GM18867 (cell line): ENCODE measurements around the gene ACYP1.

Source experiments
- ATAC-seq: cut with Tn5 transposase; IDR thresholded peaks from one replicate; pipeline ENCODE4 v1.9.1; 2021; ENCODE audit warnings: mild to moderate bottlenecking, moderate library complexity; ENCODE audit not compliant: unreplicated experiment

The ACYP1 gene

DNA sequence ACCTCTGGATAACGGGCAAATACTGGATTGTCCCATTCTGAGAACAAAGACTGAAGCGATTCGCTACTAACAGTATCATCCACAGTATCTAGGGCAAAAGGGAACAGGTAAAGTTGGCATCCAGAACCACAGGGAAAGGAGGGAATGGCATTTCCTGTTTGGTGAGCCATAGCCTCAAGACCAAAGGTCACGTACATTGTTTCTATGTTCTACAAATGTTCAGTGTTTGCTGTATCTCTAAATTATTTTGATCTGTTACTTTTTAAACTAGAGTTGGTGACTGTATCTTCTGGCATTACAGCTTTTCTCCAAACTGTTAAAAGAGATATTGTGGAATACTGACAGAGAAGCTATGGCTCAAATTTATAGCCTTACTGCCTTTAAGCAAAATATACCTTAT is 22.2 kb downstream of the ACYP1 start:
- no peak for ATAC-seq

DNA sequence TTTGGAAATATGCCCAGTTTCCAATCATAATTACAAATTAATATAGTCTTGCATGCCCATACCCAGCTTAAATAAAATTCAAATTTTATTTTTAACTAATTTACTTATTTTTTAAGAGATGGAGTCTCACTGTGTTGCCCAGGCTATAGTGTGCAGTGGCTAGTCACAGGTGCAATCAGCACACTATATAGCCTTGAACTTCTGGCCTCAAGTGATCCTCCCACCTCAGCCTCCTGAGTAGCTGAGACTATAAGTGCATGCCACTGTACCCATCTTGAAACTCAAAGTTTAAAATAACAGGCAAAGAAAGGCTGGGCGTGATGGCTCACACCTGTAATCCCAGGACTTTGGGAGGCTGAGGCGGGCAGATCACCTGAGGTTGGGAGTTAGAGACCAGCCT is 22.9 kb downstream of the ACYP1 start:
- ATAC-seq = no peak

DNA sequence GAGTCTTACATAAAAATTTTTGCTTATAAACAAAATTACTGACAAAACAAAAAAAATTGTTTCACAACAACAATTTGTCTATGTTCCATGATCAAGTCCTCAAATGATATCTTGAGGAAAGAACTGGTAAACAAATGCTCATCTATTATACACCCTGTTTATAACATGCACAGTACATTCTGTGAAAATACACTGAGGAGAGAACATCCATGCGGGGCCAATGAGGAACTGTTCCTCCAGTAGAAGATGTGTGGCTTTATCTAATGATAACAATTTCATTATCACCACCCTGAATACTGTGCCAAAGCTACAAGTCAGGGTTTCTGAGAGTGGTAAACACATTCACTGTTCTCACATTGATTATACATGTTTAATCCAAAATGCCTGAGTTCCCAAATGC is 23.3 kb downstream of the ACYP1 start:
- no peak for ATAC-seq

DNA sequence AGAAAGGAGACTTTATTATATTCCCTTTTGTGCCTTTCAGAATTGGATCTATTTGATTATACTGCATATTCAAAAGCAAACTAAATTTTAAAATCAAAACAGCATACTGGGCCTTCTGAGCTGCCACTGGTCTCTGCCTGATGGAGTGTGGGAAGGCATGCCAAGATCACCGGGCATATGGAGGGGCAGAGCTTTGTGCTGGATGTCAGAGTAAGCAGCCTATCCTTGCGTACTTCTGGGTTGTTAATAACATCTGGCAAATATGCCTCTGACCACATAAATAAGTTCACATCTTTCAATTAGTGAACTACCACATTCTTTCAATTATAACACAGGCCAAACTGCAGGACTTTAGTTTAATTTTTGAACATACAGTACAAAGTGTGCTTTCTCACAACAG is 30.9 kb downstream of the ACYP1 start:
- ATAC-seq = no peak

DNA sequence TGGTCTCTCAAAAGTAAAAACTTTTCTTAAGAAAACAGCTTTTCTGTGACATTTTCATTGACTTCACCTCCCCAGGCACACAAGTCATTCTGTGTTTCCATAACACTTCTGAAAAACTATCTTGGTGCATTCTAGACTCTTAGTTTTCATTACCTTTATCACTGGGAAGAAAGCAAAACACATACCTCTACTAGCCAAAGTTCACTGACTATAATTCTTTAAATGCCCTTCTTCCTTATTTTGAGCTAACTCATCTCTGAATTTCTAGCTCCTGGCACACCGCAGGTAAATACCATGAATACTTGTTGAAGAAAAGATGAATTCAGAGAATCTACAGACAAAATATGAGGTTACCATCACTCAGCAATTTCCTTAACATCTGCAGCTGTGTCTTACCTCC is 33.7 kb downstream of the ACYP1 start:
- no peak for ATAC-seq

DNA sequence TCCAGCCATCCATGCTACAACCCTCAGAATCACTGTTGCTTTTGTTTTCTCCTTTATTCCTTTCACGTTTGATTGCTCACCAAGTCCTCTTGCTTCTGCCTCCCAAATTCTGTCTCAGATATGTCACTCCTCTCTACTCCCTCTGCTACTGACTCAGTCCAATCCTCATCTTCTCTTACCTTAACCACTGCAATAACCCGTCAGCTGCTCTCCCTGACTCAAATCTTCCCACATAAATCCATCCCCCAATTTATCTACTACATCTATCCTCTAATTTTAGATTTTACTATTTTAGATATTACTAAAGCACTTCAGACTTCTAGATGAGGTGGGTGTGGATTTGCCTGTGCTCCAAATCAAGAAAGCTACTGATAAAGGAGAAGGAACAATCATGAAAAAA is 37.9 kb downstream of the ACYP1 start:
- ATAC-seq = no peak

DNA sequence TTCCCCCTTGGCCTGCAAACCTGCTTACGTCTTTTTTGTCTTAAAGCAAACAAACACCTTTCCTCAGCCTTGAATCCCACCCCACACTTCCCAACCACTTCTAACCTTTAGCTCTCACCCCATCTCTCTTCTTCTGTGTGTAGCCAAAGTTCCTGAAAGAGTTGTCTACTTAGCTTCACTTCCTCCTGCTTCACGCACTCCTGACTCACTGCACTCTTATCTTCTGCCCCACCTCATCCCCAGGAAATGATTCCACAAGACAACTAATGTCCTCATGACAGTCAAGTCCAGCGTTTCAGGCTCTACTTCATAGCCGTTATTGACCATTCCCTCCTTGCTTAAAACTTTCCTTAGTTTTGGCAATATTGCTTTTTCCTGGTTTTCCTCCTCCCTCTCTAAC is 38.7 kb downstream of the ACYP1 start:
- no peak for ATAC-seq

DNA sequence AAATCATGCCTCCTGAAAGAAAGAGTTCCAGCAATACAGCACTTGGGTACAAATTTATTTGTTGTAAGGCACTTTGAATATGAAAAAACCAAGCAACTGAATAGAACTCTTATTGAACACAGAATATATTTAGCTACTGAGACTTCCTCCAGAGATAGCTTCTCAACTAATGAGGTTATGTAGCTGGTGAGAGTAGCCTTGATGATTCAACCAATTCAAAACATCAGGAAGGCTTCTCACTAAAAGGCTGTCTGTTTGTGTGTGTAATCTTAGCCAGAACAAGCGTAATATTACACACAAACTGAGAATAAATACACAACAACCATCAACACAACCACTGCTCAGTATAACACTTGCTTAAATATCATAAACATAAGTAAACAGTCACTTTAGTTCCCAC is 40.7 kb downstream of the ACYP1 start:
- no peak for ATAC-seq

DNA sequence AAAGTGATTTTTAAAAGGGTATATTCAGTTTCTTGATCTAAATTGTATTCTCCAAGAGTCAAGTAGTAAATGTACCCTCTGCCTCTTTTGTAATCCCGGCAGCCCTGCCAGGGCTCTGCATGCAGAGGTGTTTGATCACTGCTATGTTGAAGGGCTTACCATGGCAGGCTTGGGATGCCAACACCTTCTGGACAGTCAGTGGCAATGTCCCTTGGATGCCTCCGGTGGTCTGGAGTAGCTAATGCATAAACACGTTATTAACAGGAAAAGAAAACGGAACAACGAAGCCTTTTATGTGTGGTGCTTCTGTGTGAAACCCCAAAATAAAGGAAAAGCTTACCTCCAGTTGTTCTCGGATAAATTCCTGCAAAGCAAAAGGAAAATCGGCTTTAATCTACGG is 41.2 kb downstream of the ACYP1 start:
- ATAC-seq = no peak

DNA sequence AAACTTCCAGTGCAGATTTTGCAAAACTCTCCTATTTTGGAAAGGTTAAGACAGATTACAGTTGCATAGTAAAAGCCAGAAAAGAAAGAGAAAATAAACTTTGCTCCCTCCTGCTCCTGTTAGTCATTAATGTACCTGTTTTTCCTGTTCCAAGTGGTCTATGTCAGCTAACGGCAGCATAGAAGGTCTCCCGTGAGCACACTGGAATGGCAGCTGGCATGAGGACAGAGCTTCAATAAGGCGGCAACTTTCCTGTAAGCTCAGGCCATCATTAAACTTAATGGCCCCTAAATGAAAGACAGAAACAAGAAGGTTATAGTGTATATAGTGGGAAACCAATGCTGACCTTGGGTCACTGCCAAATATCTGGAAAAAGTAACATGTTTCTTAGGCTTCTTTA is 45.1 kb downstream of the ACYP1 start:
- ATAC-seq = no peak

DNA sequence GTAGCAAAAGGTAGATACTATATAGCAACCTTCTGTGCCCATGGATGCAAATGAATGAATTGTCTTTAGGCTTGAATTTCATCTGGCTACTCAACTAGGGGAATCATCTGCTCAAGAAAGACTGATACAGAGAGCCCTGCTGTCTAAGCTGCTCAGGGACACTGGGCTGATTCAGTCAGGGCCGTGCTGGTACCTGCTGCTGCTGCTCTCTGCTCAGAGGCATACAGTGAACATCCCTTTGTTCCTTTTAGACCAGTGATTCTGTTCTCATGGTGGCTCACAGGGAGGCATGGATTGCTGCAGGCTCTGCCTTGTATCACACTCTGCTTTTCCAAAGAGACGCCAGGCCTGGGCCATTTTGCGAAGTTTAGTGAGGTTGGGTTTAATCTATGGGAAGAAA is 47.0 kb downstream of the ACYP1 start:
- ATAC-seq = no peak

DNA sequence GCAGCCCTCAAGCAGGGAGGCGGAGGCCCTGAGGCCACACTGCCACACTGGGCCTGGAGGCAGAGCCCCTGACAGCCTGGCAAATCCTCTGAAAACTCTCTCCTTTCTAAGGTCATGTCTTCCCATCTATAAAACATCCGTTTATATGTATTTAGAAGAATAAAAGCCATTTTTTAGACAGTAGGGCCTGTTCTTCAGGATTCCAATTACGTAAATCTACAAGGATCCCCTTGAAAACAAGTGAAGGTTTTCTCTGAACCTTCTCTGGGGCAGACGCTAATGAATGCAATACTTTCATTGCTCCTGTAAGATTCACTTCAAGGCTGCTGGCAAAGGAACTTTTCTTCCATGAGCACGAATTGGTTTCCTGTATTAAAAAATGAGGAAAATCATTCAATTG is 48.3 kb downstream of the ACYP1 start:
- no peak for ATAC-seq

DNA sequence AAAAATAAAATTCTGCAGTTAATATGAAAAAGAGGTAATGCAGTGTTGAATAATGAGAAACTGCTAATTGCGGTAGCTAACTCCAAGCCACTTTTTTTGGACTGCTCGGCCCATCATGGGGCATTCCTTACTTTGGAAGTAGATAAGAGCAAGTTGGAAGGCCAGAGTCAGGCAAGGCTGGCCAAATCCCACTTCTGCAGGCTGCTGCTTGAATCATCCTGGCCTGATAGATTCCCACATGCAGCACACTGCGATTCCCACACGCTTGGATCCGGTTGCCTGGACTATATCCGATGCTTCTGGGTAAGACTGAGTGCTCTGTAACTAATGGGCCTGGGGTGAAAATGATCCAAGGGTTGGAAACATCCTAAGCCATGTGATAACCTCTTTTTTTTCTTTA is 50.5 kb downstream of the ACYP1 start:
- ATAC-seq = no peak

DNA sequence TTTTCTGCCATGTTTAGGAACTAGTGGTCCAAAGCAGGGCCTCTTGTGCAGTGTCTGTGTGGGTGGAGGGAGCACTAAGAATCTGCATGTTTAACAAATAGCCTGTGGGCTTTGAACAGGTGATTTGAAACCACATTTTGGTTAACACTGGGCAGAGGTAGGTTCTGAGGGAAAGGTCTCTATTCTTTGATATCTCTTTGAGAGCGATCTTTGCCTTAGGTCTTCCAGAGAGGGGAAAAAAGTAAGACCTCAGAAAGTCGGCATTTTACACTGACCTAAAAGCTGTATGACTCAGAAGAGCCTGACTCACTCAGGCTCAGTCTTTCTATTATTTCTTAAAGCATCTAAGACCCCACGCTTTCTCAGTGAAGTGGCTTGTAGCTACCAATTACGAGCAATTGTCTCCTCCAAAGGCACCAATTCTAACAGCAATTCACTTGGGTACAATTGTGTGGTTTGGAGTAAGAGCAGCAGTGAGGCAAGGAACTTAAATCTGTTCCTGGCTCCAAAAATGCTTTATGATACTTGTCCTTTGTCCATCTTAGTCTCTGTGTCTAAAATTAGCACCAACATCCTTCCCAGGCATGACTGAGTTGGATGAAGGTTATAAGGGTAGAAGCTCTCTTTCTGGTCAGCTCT is 52.3 kb downstream of the ACYP1 start:
- ATAC-seq = no peak

DNA sequence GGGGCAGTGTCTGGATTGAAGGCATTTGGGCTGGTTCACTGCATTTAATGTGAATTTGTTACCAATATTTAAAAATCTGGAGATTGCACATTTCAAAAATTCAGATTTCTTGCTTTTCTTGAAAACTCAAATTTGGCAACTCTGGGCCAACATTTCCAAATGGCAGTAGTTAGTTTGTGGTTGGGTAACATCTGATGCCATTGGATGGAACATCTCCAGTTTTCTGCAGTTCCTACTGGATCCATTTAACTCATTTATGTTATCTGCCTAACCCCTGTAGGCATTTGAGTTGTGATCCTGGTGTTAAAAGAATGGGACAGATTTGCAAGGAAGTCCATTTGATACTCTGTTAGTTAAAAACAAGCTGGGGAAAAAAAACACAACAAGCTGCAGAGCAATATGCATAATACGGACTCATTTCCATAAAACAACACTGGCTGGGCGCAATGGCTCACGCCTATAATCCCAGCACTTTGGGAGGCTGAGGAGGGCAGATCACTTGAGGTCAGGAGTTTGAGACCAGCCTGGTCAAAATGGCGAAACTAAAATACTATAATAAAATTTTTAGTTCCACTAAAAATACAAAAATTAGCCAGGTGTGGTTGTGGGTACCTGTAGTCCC is 53.2 kb downstream of the ACYP1 start:
- ATAC-seq = no peak

DNA sequence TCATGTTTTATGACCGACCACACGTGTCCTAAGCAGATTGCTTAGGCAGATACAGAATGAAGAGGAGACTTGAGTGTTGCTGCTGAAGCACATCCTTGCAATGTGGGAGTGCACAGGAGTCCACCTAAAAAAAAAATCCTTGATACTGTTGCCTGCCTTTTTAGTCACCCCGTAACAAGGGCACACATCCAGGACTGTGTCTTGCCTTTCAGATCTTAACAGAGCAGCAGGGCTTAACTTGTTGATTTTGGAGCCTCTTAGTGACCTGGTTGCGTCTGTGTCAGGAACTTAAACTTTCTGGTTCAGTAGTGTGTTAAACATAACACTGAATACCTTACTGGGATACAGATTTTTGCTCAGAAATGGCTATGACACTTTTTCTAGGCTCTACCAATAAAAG is 54.6 kb downstream of the ACYP1 start:
- no peak for ATAC-seq

DNA sequence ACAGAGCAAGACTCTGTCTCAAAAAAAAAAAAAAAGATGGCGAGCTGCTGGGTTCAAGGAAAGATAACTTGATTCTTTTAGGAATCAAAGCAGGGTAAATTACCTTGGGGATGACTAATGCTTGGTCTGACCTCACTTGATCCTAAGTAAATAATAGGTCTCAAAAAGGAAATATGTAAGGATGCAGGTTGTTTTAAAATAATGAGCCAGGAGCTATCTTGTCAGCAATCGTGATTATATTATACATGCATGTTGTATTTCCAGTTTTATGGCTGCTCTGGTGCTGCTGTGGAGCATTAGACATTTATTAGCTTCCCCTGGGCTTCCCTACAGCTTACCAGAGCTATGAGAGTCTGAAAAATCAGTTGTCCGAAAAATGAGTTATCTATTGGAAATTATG is 58.5 kb downstream of the ACYP1 start:
- ATAC-seq = no peak

DNA sequence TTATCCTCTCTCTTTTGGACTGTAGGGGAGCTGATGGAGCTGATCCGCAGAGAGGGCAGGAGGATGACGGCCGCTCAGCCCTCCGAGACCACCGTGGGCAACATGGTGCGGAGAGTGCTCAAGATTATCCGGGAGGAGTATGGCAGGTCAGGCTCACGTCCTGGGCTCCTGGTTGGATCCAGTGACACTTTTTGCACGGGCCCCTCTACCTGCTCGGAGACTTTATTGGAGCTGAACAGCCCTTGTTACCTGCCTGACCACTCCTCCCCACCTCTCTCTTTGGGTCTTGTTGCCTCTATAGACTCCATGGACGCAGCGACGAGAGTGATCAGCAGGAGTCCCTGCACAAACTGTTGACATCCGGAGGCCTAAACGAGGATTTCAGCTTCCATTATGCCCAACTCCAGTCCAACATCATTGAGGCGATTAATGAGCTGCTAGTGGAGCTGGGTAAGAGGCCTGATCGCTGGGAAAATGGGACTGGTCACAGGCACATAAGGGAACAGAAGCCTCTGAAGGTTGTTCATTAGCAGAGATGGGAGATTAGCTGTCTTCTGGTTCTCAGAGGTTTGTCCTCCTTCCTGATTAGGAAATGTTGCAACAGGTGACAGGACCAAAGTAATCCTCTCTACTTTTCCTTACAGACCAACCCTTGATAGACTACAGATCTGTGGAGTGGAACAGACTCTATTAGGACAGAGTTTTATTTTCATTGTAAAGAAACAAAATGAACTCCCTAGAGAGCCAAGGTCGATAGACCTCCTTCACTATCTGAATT is 60.4 kb downstream of the ACYP1 start:
- no peak for ATAC-seq
